SH-SY5Y (cell line): ENCODE measurements around the gene WDR13.

Source experiments
- GATA2 ChIP-seq: IDR thresholded peaks from 2 replicates; pipeline ENCODE4 v1.6.1; 2011; ENCODE audit warnings: mild to moderate bottlenecking, low read depth, low read length
- GATA3 ChIP-seq: IDR thresholded peaks from 2 replicates; pipeline ENCODE4 v1.6.1; 2011; ENCODE audit warnings: low read depth, mild to moderate bottlenecking, low read length, moderate library complexity

DNA sequence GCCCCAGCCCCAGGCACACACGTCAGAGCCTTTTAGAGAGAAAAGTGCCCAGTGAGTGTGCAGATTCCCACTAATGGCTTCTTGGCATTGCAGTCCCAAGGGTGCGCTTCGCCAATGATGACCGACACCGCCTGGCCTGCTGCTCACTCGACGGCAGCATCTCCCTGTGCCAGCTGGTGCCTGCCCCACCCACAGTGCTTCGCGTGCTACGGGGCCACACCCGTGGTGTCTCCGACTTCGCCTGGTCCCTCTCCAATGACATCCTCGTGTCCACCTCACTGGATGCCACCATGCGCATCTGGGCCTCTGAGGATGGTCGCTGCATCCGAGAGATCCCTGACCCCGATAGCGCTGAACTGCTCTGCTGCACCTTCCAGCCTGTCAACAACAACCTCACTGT lies 2.9 kb downstream of the WDR13 start:
- TF ChIP-seq GATA2 (no peak), GATA3 (no peak)
